HG03095 (cell line): ENCODE measurements around the gene GCG.

Experiments
- ATAC-seq: cut with Tn5 transposase; IDR thresholded peaks from one replicate; pipeline ENCODE4 v1.9.1; 2021; ENCODE audit warnings: moderate library complexity; ENCODE audit not compliant: unreplicated experiment

GCG gene

GRCh38 chr2:162153608-162154224 is 1.7 kb upstream of the GCG start:
- peak; percentile 87 for ATAC-seq

- ATAC-seq = no peak
Measured at GRCh38 chr2:162149940-162150339, 2.1 kb downstream of the GCG start.

- no peak for ATAC-seq
Measured at GRCh38 chr2:162149466-162149865, 2.6 kb downstream of the GCG start.

DNA sequence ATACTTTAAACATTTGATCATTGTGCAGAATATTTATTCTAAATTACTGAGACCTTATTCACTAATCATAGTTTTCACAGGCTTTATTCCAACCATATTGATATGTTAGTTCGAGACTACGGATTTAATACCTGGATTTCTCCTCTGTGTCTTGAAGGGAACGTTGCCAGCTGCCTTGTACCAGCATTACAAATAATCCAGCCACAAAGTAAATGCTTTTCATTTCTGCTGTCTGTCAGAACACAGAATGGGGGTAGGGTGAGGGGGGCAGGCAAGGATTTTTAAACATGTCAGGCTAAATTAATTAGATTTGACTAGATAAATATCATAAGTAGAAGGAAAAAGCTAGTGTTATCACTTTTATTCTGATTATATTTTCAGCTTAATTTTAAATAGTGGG is 3.1 kb downstream of the GCG start:
- ATAC-seq = no peak

- no peak for ATAC-seq
Measured at GRCh38 chr2:162143969-162144368, 8.1 kb downstream of the GCG start.

DNA sequence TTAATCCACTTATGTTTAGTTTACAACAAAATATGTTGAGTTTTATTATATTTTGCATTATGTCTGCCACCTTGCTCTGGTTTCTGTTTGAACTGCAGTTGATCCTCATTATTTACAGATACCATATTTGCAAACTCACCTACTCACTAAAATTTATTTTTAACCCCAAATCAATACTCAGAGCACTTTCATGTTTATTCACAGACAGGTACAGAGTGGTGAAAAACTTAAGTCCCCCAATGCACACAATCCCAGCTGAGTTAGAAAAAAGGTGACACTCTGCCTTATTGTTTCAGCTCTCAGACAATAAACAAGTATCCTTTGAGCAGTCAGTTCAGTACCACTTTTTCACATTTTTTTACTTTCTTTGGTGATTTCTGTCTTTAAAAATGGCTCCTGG is 13.7 kb downstream of the GCG start:
- ATAC-seq = no peak

DNA sequence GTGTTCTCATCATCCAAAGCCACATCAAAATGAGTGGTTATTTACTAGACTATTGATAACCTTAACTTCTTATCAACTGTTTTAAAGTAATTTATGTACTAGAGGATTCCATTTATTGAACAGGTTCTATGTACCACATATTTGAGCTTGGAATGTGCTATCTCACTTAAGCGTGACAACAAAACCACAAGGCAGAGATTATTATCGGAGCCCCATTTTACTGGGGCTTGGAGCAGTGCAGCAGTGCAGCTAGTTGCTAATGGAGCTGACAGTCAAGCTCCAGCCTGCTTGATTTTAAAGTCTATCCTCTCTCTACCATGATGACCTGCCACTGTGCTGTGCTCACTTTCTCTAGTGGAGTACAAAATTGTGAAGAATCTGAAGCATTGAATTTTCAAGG is 24.6 kb downstream of the GCG start:
- no peak for ATAC-seq

GRCh38 chr2:162126527-162126926 is 25.5 kb downstream of the GCG start:
- ATAC-seq = peak; percentile 8

DNA sequence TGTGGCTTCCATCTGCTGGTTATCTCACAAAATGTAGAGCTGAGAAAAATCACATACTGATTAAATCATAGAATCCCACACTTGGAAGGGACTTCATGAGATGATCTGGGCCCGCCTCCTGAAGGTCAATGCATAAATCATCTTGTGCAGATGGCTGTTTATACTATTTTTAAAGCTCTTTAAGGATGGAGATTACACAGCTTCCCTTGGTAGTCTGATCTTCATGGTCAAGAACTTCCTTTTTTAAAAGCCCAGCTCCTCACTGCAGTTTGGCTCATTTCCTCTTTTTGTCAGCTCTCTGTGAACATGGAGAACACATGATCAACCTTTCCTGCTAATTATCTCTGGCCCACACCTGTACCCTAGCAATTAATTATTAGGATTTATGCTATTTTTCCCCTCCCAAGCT is 25.9 kb downstream of the GCG start:
- ATAC-seq = peak; percentile 96

DNA sequence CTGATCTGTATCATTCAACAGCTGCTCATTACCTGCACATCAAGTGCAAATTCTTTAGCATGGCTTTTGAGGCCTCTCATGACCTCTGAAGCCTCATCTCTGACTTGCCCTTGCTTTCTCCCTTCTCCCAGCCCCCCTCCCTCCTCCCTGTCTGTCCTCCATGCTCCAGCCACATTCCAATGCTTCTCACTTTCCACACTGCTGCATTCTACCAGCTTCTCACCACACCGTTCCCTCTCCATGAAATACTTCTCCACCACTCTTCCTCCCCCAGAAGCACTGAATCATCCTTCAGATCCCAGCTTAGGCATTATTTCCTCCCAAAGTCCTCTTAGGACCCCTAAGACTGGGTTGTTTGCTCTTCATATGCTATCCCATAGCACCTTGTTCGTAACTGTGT is 26.9 kb downstream of the GCG start:
- no peak for ATAC-seq

DNA sequence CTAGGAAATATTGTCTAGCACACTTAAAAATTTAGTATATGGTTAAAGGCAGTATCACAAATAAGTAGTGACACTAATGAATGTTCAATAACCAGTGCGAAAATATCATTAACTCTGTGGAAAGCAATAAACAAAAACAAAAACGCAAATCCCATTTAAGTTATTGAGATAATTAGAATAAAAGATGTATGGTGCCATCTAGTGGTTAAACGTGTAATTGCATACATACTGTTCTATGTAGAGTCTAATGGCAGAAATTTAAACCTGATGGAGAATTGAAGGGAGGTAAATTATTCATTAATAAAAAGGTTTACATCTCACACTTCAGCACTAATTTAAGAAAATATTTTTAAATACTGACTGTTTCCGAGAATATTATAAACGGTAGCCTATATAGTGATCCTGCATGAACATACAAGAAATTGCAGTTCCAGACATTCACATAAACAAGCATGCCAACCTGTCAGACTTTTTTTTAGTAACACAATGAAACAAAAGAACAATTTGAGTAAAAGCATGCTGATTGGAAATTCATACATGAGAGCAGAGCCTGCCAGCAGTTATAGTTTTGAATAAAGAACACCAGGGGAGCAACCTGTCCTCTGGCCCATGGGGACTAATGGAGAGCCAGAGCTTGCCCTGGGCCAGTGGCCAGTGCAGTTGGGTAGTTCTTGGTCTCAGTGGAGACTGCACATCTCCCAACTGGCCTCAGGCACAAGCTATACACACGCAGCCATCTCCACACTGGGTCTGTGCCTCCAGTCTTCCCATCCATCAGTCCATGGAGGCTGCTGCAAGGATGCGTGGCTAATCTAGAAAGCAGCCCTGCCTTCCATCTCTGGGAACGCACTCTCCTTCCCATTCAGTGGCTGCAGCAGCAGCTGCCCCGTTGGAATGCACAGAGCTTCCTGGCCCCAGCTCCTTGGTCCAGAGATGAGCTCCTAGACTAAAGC is 28.0 kb downstream of the GCG start:
- ATAC-seq = no peak

DNA sequence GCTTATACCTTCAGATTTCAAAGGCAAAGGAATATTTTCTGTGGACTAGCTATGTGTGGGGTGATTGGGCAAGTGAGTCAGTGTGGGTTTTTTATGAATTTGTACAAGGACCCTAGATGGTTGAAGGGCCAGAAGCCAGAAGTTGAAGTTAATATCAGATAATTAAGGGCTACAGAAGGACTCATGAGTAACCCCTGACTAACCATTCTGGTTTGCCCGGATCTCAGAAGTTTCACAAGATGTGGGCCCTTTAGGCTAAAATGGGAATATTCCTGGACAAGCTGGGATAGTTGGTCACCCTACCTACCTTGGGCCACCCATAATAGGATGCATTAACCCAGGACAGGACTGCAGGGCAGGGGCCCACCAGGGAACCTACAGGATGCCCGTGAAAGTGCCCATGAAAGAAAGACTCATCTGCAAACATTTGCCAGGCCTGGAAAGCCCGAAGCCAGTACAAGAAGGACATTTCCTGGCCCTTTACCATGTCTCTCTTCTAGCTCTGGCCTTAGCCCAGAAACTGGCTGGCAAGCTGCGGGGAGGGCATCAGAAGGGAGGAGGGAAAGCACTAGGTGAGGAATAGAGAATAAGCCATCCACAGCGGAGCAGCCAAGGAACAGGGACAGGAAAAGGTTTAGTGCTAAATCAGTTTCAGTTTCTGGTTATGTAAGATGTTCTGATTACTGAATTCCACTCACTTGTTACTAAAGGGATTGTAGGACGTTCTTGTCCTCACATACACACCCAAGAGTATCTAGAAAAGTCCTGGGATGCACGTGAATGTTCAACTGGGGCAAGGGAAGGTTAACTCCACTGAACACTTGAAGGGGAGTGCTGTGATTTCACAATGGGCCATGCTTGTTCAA is 33.6 kb downstream of the GCG start:
- ATAC-seq = no peak

DNA sequence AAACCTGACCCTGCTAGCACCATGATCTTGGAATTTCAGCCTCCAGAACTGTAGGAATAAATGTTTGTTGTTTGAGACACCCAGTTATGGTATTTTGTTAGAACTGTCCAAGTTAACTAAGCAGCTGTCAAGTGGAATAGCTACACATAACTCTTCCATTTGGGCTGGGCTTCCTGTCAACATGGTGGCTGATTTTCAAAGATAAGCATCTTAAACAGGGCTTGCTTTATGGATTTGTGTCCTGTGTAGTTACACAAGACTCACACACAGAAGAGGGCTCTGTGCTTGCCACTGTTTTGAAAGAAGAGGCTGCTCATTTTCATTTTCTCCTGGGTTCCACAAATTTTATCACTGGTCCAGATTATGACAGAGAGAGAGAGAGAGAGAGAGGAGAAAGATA is 35.7 kb downstream of the GCG start:
- ATAC-seq = no peak

- no peak for ATAC-seq
Measured at GRCh38 chr2:162115076-162115475, 37.0 kb downstream of the GCG start.

GRCh38 chr2:162114271-162114670 is 37.8 kb downstream of the GCG start:
- ATAC-seq = no peak

DNA sequence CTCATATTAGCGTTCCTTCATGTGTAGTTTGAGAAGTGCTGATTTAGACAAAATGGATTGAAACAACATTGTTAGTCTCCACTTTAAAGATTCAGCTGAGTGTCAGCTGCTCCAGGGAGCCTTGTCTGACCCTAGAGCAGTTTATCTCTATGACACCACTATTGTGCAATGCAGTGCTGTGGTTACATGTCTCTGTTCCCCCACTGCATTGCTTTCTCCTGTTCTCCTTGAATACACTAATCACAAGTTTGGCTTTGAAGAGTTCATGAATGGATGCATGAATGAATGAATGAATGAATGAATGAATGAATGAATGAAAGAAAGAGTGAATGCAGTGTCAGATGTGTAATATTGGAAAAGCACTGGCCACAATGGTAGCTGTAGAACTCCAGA is 38.3 kb downstream of the GCG start:
- ATAC-seq = no peak

GRCh38 chr2:162113088-162113775 is 38.8 kb downstream of the GCG start:
- no peak for ATAC-seq

- ATAC-seq = no peak
Measured at GRCh38 chr2:162111958-162112850, 39.8 kb downstream of the GCG start.

DNA sequence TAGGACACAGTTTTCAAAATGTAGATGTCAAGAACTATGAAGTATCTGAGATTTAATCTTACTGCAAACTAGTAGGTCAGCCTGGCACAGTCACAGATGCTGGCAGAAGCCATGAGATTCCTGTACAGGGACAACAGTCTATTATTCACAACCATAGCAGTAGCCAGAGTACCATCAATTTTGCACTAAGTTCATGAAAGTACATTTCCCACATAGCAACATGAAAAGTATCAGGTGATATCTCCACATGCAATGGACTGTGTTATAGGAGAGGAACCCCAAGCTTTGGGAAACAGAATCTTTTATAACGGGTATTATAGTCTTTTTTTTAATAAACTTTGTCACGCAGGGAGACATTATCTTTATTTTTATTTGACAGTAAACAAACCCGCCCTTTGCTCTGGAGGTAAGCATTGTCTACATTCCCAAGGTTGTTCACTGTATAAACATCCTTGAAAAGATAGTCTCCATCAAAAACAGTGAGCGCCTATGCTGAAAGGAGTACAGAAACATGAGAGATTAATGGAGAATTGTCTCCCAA is 44.6 kb downstream of the GCG start:
- ATAC-seq = no peak

GRCh38 chr2:162106746-162107145 is 45.3 kb downstream of the GCG start:
- ATAC-seq = no peak
